Neural progenitor cell (in vitro differentiated cells): ENCODE measurements around the gene DHX35. TPM values are rescaled to one million over a fixed set of nuclear protein-coding genes. Genes with fewer than 3 reads are reported as not detected.

Experiments used
- DNase-seq: peaks from one replicate; pipeline ENCODE4 v3.0.0-alpha.2; 2016; ENCODE audit warnings: low spot score
- H2AFZ ChIP-seq: fragments of 200-600 bp; sonication (generic); replicated peaks from 2 replicates; pipeline ENCODE4 v1.6.1; 2016; ENCODE audit warnings: antibody characterized with exemption
- H3F3A ChIP-seq: fragments of 200-600 bp; sonication (generic); 2 replicates; pipeline ENCODE4 v1.6.1; 2016; ENCODE audit warnings: antibody characterized with exemption, low read depth
- H3K27ac ChIP-seq: fragments of 200-600 bp; sonication (generic); 2 replicates; pipeline ENCODE4 v1.5.1; 2016; ENCODE audit warnings: mild to moderate bottlenecking
- H3K27me3 ChIP-seq: fragments of 200-600 bp; sonication (generic); 2 replicates; pipeline ENCODE4 v1.6.1; 2016; ENCODE audit warnings: mild to moderate bottlenecking, moderate library complexity
- H3K36me3 ChIP-seq: fragments of 200-600 bp; sonication (generic); 2 replicates; pipeline ENCODE4 v1.5.1; 2016
- H3K4me1 ChIP-seq: fragments of 200-600 bp; sonication (generic); 2 replicates; pipeline ENCODE4 v1.6.1; 2016; ENCODE audit warnings: mixed run types
- H3K4me2 ChIP-seq: fragments of 200-600 bp; sonication (generic); 2 replicates; pipeline ENCODE4 v1.6.1; 2016
- H3K4me3 ChIP-seq: fragments of 200-600 bp; sonication (generic); 2 replicates; pipeline ENCODE4 v1.5.1; 2016
- H3K79me2 ChIP-seq: fragments of 200-600 bp; sonication (generic); 2 replicates; pipeline ENCODE4 v1.6.1; 2016; ENCODE audit warnings: low read depth
- H3K9ac ChIP-seq: fragments of 200-600 bp; sonication (generic); 2 replicates; pipeline ENCODE4 v1.6.1; 2016
- H3K9me3 ChIP-seq: fragments of 200-600 bp; sonication (generic); 2 replicates; pipeline ENCODE4 v1.5.1; 2016; ENCODE audit warnings: low read depth
- H4K20me1 ChIP-seq: fragments of 200-600 bp; sonication (generic); 2 replicates; pipeline ENCODE4 v1.6.1; 2016; ENCODE audit warnings: low read depth
- H3K27ac Mint-ChIP-seq: 3 replicates; pipeline ENCODE4 v1.8.0; 2021; ENCODE audit warnings: mixed read lengths
- H3K27me3 Mint-ChIP-seq: 2 replicates; pipeline ENCODE4 v1.8.0; 2022; ENCODE audit warnings: low read depth, mild to moderate bottlenecking, inconsistent platforms, moderate library complexity, mixed read lengths; ENCODE audit not compliant: insufficient read depth
- H3K36me3 Mint-ChIP-seq: 3 replicates; pipeline ENCODE4 v1.8.0; 2021; ENCODE audit warnings: mixed read lengths
- H3K4me1 Mint-ChIP-seq: 3 replicates; pipeline ENCODE4 v1.8.0; 2021; ENCODE audit warnings: mixed read lengths
- H3K4me3 Mint-ChIP-seq: 3 replicates; pipeline ENCODE4 v1.8.0; 2021; ENCODE audit warnings: mild to moderate bottlenecking, moderate library complexity, mixed read lengths
- H3K9me3 Mint-ChIP-seq: 3 replicates; pipeline ENCODE4 v1.8.0; 2020; ENCODE audit warnings: mixed read lengths
- EZH2 ChIP-seq: fragments of 200-600 bp; sonication (generic); IDR thresholded peaks from 2 replicates; pipeline ENCODE4 v1.6.1; 2017; ENCODE audit warnings: antibody characterized with exemption, mild to moderate bottlenecking, moderate library complexity
- EZH2phosphoT487 ChIP-seq: fragments of 200-600 bp; sonication (generic); IDR thresholded peaks from 2 replicates; pipeline ENCODE4 v1.6.1; 2017; ENCODE audit warnings: antibody characterized with exemption
- total RNA-seq: library from RNA; depleted of rRNA; stranded (reverse); fragments of >200 nt; gene quantifications from 2 replicates; pipeline ENCODE4 v1.2.3, GENCODE V29; 2015; ENCODE audit warnings: low replicate concordance
- TF ChIP-seq, protein P1 (sequence below): fragments of 200-600 bp; sonication (generic); IDR thresholded peaks from 2 replicates; pipeline ENCODE4 v1.5.1; 2017; ENCODE audit warnings: antibody characterized with exemption, mild to moderate bottlenecking

Gene DHX35
- total RNA-seq, 1 donor from 2014 or later, result 22.5 TPM

DNA sequence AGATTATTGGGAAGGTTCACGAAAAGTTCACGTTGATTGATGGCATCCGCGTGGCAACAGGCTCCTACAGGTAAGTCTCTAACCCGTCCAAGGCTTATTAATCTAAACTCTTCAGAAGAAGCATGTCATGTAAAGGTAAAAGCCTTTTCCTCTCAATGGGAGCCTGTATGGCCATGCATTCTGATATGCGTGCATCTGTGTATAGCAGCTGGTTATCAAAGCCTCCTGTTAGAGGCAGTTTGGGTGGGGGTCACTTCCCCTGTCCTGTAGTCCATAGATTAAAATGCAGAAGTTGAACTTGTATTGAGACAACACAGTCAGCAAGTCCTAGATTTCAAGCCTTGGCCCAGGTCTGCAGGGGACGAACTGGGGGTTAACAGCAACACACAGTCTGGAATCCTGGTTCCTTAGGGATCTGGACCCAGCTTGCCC lies 14.2 kb upstream of the DHX35 start:
- Histone ChIP-seq H3K27me3 (no peaks in the 10 kb centered on the region), H3K4me3 (no peak overlapping the region), H3K79me2 (peaks cover 61% of the 10 kb centered on the region), H3K4me1 (no peaks in the 10 kb centered on the region), H2AFZ (no peak overlapping the region), H4K20me1 (peaks cover 50% of the 10 kb centered on the region), H3F3A (peaks cover 1% of the 10 kb centered on the region), H3K9me3 (no peaks in the 10 kb centered on the region), H3K27ac (no peak overlapping the region), H3K4me2 (no peak overlapping the region), H3K36me3 (peaks cover 15% of the 10 kb centered on the region), H3K9ac (no peak overlapping the region)
- H3K9me3 Mint-ChIP-seq, result no peaks in the 10 kb centered on the region
- no peaks in the 10 kb centered on the region for H3K27me3 Mint-ChIP-seq
- TF ChIP-seq EZH2phosphoT487 (no peak), EZH2 (no peak)
- TF ChIP-seq, protein P1, sequence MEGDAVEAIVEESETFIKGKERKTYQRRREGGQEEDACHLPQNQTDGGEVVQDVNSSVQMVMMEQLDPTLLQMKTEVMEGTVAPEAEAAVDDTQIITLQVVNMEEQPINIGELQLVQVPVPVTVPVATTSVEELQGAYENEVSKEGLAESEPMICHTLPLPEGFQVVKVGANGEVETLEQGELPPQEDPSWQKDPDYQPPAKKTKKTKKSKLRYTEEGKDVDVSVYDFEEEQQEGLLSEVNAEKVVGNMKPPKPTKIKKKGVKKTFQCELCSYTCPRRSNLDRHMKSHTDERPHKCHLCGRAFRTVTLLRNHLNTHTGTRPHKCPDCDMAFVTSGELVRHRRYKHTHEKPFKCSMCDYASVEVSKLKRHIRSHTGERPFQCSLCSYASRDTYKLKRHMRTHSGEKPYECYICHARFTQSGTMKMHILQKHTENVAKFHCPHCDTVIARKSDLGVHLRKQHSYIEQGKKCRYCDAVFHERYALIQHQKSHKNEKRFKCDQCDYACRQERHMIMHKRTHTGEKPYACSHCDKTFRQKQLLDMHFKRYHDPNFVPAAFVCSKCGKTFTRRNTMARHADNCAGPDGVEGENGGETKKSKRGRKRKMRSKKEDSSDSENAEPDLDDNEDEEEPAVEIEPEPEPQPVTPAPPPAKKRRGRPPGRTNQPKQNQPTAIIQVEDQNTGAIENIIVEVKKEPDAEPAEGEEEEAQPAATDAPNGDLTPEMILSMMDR, result no peak
- DNase-seq, result no peak
- no peak overlapping the region for H3K4me3 Mint-ChIP-seq
- H3K36me3 Mint-ChIP-seq, result peaks cover 56% of the 10 kb centered on the region
- no peak overlapping the region for H3K27ac Mint-ChIP-seq
- no peaks in the 10 kb centered on the region for H3K4me1 Mint-ChIP-seq

DNA sequence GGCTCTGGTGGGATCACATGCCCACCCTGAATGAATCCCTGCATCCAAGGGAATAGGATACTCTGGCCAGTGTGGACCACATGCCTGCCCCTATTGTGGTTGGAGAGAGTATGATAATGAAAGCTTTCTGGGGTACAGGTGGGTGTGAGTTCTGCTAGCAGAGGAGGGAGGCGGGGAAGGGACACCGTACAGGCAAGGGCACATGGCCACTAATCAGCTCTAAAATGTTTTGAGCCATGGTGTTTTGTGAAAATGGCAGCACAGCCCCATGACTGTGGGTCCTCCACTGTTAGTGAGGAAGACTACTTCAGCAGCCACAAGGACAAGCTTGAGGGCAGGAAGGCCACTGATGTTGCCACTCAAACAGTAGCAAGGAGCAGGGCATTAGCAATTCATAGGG lies 11.9 kb upstream of the DHX35 start:
- Mint-ChIP-seq H3K27me3 (no peaks in the 10 kb centered on the region), H3K27ac (no peak overlapping the region), H3K36me3 (peaks cover 55% of the 10 kb centered on the region), H3K4me3 (no peak overlapping the region), H3K9me3 (no peaks in the 10 kb centered on the region), H3K4me1 (no peaks in the 10 kb centered on the region)
- no peaks in the 10 kb centered on the region for H3K27me3 ChIP-seq
- no peak for TF ChIP-seq EZH2phosphoT487
- TF ChIP-seq, protein P1, result no peak
- no peaks in the 10 kb centered on the region for H3K9me3 ChIP-seq
- H3K4me3 ChIP-seq, result no peak overlapping the region
- no peak overlapping the region for H2AFZ ChIP-seq
- no peak overlapping the region for H3K27ac ChIP-seq
- no peaks in the 10 kb centered on the region for H3K4me1 ChIP-seq
- peaks cover 7% of the 10 kb centered on the region for H3F3A ChIP-seq
- no peak overlapping the region for H3K9ac ChIP-seq
- peaks cover 15% of the 10 kb centered on the region for H3K36me3 ChIP-seq
- no peak for DNase-seq
- H3K79me2 ChIP-seq, result peaks cover 42% of the 10 kb centered on the region
- H3K4me2 ChIP-seq, result no peak overlapping the region
- peaks cover 35% of the 10 kb centered on the region for H4K20me1 ChIP-seq

DNA sequence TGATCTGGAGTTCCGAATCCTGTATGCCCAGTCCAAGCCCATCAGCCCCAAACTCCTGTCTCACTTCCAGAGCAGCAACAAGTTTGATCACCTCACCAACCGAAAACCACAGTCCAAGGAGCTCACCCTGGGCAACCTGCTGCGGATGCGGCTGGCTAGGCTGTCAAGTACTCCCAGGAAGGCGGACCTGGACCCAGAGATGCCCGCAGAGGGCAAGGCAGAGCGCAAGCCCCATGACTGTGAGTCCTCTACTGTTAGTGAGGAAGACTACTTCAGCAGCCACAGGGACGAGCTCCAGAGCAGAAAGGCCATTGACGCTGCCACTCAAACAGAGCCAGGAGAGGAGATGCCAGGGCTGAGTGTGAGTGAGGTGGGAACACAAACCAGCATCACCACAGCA lies 10.5 kb upstream of the DHX35 start:
- Mint-ChIP-seq H3K4me3 (no peak overlapping the region), H3K4me1 (no peaks in the 10 kb centered on the region), H3K27me3 (peaks cover 6% of the 10 kb centered on the region), H3K9me3 (no peaks in the 10 kb centered on the region), H3K27ac (no peak overlapping the region), H3K36me3 (peaks cover 49% of the 10 kb centered on the region)
- H3K36me3 ChIP-seq, result peaks cover 10% of the 10 kb centered on the region
- no peaks in the 10 kb centered on the region for H3K9me3 ChIP-seq
- H3K4me3 ChIP-seq, result no peak overlapping the region
- no peak overlapping the region for H2AFZ ChIP-seq
- TF ChIP-seq, protein P1, result no peak
- no peak for TF ChIP-seq EZH2phosphoT487
- TF ChIP-seq EZH2, result no peak
- H3K9ac ChIP-seq, result no peak overlapping the region
- no peak for DNase-seq
- no peaks in the 10 kb centered on the region for H3K27me3 ChIP-seq
- H3K4me1 ChIP-seq, result no peaks in the 10 kb centered on the region
- H3K79me2 ChIP-seq, result peaks cover 31% of the 10 kb centered on the region
- no peak overlapping the region for H3K4me2 ChIP-seq
- no peak overlapping the region for H3K27ac ChIP-seq
- peaks cover 7% of the 10 kb centered on the region for H3F3A ChIP-seq
- peaks cover 22% of the 10 kb centered on the region for H4K20me1 ChIP-seq
